Upper lobe of left lung (tissue), 4 donors: ENCODE results near the gene HOMER1.

Source experiments
- CTCF ChIP-seq, 6 experiments: fragments of 450-650 bp in 4 of 6; fragments of 200-600 bp in 2 of 6; sonication (generic) in 2 of 6; IDR thresholded peaks; one replicate each; pipeline ENCODE4 v1.5.1; 2016 to 2019; ENCODE audit warnings: antibody characterized with exemption in 6 of 6
- POLR2A ChIP-seq, 4 donors: fragments of 450-650 bp; IDR thresholded peaks; one replicate each; pipeline ENCODE4 v1.5.1; 2016 to 2017; ENCODE audit warnings: antibody characterized with exemption in 4 of 4, mild to moderate bottlenecking in 2 of 4
- POLR2AphosphoS5 ChIP-seq, 2 donors: sonication (generic); formaldehyde crosslinking; IDR thresholded peaks; one replicate each; pipeline ENCODE4 v1.5.1; 2017; ENCODE audit warnings: antibody characterized with exemption in 2 of 2

DNA sequence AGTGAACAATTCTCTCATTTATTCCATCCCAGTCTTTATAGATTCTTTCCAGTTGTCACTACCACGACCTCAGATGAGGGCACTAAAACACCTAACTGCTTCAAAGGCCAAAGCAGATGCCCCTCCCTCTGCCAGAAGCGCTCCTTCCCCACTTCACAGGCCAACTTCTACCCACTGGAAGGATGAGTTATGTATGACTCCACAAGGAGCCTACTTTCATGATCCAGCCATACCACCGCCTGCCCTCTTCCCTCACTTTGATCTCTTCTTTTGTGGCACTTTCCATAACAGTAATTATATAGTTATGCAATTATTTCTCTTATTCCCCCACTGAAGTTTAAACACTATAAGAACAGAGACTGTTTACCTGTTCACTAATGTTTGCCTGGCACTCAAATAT, 93.7 kb downstream of the HOMER1 start:
- no peak for TF ChIP-seq CTCF (IDR thresholded peaks at IDR 0.05)
- no peak for TF ChIP-seq POLR2A (IDR thresholded peaks at IDR 0.05)
- TF ChIP-seq POLR2AphosphoS5 (IDR thresholded peaks at IDR 0.05), result no peak
